HG02623 (cell line): ENCODE measurements around the gene PANK1.
A peak's percentile ranks its signal among the peaks of the same experiment; 100 is the strongest.
"Not testable (repeated sequence)": the region's sequence is repeated elsewhere in the genome, so short reads cannot be mapped to it uniquely, and the experiment has no call there.

Experiments used
- ATAC-seq: cut with Tn5 transposase; IDR thresholded peaks from one replicate; pipeline ENCODE4 v1.9.1; 2021; ENCODE audit warnings: moderate library complexity; ENCODE audit not compliant: unreplicated experiment

Gene PANK1

GRCh38 chr10:89621438-89621837 is 23.6 kb downstream of the PANK1 start:
- no peak for ATAC-seq

- ATAC-seq = not testable (repeated sequence)
Observed at GRCh38 chr10:89620296-89620695, 24.7 kb downstream of the PANK1 start.

GRCh38 chr10:89615824-89616223 is 29.2 kb downstream of the PANK1 start:
- ATAC-seq = no peak

- no peak for ATAC-seq
Observed at GRCh38 chr10:89615112-89615511, 29.9 kb downstream of the PANK1 start.

- no peak for ATAC-seq
Observed at GRCh38 chr10:89613582-89613981, 31.5 kb downstream of the PANK1 start.

GRCh38 chr10:89611282-89611681 is 33.8 kb downstream of the PANK1 start:
- no peak for ATAC-seq

- peak; percentile 95 for ATAC-seq
Observed at GRCh38 chr10:89609833-89610346, 35.2 kb downstream of the PANK1 start.

- no peak for ATAC-seq
Observed at GRCh38 chr10:89604200-89604599, 40.8 kb downstream of the PANK1 start.

GRCh38 chr10:89602919-89603318 is 42.1 kb downstream of the PANK1 start:
- no peak for ATAC-seq

GRCh38 chr10:89601728-89602361 is 43.2 kb downstream of the PANK1 start:
- ATAC-seq = no peak

- no peak for ATAC-seq
Observed at GRCh38 chr10:89600041-89600440, 45.0 kb downstream of the PANK1 start.

- ATAC-seq = no peak
Observed at GRCh38 chr10:89593043-89593442, 52.0 kb downstream of the PANK1 start.

- ATAC-seq = no peak
Observed at GRCh38 chr10:89592539-89592938, 52.5 kb downstream of the PANK1 start.

GRCh38 chr10:89591796-89592271 is 53.2 kb downstream of the PANK1 start:
- ATAC-seq = no peak

- ATAC-seq = no peak
Observed at GRCh38 chr10:89591111-89591795, 53.8 kb downstream of the PANK1 start.

GRCh38 chr10:89590326-89590725 is 54.7 kb downstream of the PANK1 start:
- no peak for ATAC-seq

- ATAC-seq = no peak
Observed at GRCh38 chr10:89589101-89589720, 55.8 kb downstream of the PANK1 start.

- ATAC-seq = no peak
Observed at GRCh38 chr10:89588671-89589070, 56.4 kb downstream of the PANK1 start.

- ATAC-seq = no peak
Observed at GRCh38 chr10:89582022-89582421, 63.0 kb downstream of the PANK1 start.

GRCh38 chr10:89580243-89580642 is 64.8 kb downstream of the PANK1 start:
- ATAC-seq = no peak

GRCh38 chr10:89576696-89577095 is 68.3 kb downstream of the PANK1 start:
- ATAC-seq = no peak

- no peak for ATAC-seq
Observed at GRCh38 chr10:89576022-89576421, 69.0 kb downstream of the PANK1 start.
